Right lobe of liver (tissue), 4 donors: ENCODE data around the gene FABP7.

ENCODE experiments used
- POLR2A ChIP-seq: fragments of 450-650 bp; IDR thresholded peaks from one replicate; pipeline ENCODE4 v1.6.1; 2017; ENCODE audit warnings: antibody characterized with exemption, mild to moderate bottlenecking
- TF ChIP-seq, protein P1 (sequence below), 4 donors: fragments of 200-600 bp in 3 of 4; fragments of 450-650 bp in 1 of 4; IDR thresholded peaks; one replicate each; pipeline versions ENCODE4 v1.5.1 to v1.8.0; 2016 to 2022; ENCODE audit warnings: antibody characterized with exemption in 4 of 4, mild to moderate bottlenecking in 2 of 4
- donor health status: DM: no; HTN: no; CAD: no.
- donor health status: DM: no; HTN: no; CAD: no.
- donor health status: DM: no; HTN: yes; CAD: no.

DNA sequence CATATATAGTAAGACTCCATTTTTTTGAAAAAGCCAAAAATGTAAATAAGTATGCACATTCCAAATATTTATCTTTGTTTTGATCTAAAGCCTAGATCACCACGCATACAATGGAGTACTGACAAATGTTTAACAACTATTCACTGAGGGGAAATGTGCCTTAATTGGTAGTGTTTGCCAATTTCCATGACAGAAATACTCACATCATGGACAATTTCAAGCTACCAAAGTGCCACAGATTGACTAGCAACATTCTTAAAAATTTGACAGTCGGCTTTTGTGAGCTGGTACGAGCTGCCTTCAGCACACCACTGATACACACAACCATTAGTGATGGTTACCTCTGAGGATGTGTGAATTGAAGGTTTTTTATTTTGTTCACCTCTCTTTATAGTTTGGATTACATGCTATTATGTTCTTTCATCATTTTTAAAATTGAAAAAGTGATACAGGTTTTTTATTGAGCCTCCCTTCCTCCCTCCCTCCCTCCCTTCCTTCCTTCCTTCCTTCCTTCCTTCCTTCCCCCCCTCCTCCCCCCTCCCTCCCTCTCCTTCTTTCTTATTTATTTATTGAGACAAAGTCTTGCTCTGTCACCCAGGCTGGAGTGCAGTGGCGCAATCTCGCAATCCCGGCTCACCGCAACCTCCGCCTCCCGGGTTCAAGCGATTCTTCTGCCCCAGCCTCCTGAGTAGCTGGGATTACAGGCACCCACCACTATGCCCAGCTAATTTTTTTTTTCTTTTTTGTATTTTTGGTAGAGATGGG is 28.8 kb downstream of the FABP7 start:
- TF ChIP-seq POLR2A: no peak
- TF ChIP-seq, protein P1, sequence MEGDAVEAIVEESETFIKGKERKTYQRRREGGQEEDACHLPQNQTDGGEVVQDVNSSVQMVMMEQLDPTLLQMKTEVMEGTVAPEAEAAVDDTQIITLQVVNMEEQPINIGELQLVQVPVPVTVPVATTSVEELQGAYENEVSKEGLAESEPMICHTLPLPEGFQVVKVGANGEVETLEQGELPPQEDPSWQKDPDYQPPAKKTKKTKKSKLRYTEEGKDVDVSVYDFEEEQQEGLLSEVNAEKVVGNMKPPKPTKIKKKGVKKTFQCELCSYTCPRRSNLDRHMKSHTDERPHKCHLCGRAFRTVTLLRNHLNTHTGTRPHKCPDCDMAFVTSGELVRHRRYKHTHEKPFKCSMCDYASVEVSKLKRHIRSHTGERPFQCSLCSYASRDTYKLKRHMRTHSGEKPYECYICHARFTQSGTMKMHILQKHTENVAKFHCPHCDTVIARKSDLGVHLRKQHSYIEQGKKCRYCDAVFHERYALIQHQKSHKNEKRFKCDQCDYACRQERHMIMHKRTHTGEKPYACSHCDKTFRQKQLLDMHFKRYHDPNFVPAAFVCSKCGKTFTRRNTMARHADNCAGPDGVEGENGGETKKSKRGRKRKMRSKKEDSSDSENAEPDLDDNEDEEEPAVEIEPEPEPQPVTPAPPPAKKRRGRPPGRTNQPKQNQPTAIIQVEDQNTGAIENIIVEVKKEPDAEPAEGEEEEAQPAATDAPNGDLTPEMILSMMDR (IDR thresholded peaks at IDR 0.05): no peak
